HG03066 (cell line): Measurements from ENCODE around the gene PXN.

Experiments used
- ATAC-seq: cut with Tn5 transposase; IDR thresholded peaks from one replicate; pipeline ENCODE4 v1.9.1; 2021; ENCODE audit warnings: low read depth; ENCODE audit not compliant: unreplicated experiment

Gene PXN

GRCh38 chr12:120181991-120182631 is 83.4 kb downstream of the PXN start:
- no peak for ATAC-seq

- no peak for ATAC-seq
These were observed 84.6 kb downstream of the PXN start for GRCh38 chr12:120180975-120181374.

DNA sequence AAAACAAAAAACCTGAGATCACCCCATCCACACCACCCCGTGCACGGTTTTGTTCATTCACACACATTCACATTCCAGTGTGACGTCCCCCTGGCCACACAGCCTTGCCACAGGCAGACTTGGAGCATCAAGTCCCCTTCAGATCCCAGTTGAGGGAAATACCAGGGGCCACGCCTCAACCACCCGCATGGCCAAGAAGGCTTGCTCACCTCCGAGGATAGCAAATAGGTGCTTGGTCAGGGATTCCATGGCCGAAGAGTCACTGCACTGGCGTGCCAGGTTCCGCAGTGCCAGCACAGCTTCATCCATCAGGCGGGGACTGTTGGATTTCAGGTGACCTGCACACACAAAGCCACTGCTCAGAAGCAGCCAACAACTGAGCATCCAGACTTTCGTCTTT is 90.0 kb downstream of the PXN start:
- no peak for ATAC-seq

DNA sequence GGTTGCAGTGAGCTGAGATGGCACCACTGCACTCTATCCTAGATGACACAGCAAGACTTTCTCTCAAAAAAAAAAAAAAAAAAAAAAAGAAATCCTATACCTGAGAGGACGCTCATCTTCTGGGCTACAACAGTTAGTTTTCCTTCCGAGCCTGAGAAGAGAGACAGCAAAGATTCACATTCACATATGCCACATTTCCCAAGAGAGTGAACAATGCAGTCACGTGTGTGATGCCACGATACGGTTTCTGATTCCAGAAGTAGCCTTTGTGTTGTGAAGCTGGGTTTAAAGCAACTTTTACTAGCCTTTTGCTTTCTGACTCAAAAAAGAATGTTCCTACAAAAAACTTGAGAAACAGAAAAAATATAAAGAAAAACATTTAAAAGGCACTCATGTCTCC is 90.5 kb downstream of the PXN start:
- ATAC-seq = no peak

- no peak for ATAC-seq
These were observed 93.5 kb downstream of the PXN start for GRCh38 chr12:120172053-120172452.

DNA sequence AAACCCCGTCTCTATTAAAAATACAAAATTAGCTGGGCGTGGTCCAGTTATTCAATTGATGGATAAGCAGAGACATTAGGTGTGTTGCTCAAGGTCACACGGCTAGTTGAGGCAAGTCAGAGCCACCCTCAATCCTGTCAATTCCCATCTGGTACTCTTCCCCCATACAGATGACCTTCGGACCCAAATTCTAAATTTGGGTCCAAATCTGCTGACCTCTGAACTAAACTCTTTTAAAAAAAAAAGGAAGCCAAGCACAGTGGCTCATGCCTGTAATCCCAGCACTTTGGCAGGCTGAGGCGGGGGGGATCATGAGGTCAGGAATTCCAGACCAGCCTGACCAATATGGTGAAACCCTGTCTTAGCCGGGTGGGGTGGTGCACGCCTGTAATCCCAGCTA is 94.9 kb downstream of the PXN start:
- ATAC-seq = no peak

GRCh38 chr12:120169946-120170345 is 95.6 kb downstream of the PXN start:
- no peak for ATAC-seq

GRCh38 chr12:120168337-120168736 is 97.2 kb downstream of the PXN start:
- ATAC-seq = no peak

GRCh38 chr12:120167529-120168095 is 97.9 kb downstream of the PXN start:
- no peak for ATAC-seq

DNA sequence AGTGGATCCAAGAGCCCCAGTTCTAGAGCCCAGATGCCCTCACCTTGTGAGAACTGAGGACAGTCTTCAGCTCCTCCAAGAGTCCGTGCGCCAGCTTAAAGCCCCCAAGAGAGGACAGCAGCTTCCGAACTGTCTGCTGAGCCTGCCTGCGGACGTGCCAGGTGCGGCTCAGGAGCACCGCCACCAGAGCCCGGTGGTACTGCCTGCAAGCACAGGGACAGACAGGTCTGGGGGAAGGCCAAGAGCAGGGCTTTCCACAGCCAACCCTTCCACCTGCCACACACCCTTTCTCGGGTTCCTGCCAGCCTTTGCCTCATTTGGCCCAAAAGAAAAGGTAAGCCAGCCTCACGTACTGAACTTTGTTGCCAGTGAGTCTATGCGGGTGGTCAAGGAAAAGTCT is 101.2 kb downstream of the PXN start:
- ATAC-seq = no peak

DNA sequence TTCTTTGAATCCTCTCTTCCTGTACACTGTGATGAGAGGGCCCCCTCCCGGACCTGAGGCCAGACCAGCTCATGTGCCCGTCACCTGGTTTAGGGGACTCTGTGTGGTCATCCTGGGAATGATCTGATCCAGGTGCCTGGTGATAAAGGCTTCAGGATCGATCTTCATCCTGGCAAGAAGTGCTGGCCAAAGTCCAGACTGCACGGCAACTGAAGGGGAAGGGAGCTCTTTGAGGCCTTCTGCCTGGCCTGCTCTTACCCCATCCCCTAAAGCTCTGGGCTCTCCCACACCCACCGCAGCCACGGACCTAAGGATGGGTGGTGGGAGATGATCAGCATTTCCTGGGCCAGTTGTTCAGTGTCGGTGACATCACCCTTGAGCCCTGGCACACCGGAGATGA is 102.8 kb downstream of the PXN start:
- no peak for ATAC-seq

DNA sequence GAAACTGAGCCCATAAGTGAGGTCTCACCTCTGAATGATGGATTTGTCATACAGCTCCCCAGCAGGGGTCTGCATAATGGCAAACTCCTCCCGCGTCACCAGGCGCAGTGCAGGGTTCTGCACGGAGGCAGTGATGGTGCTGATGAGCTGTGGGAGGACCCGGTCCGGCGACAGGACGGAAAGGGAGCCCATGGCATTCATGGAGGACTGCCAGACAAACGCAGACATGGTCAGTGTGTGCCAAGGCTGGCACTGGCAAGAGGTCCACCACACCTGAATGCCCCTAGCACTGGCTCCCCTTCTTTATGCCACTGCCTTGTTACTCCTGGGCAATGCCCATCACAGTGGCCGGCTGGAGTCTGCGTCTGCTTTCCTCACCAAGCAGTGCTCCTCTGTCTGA is 103.7 kb downstream of the PXN start:
- ATAC-seq = no peak
